Smooth muscle cell (in vitro differentiated cells): ENCODE results near the gene SIX6. TPM values are rescaled to one million over a fixed set of nuclear protein-coding genes. Genes with fewer than 3 reads are reported as not detected.

Experiments used
- DNase-seq: peaks from one replicate; lab custom pipeline; 2025; ENCODE audit not compliant: unreplicated experiment; lab: John Stamatoyannopoulos, UW
- H2AFZ ChIP-seq: fragments of 200-600 bp; sonication (generic); 2 replicates; pipeline ENCODE4 v1.6.0; 2016; ENCODE audit warnings: antibody characterized with exemption, low read depth, mild to moderate bottlenecking
- H3F3A ChIP-seq: fragments of 200-600 bp; sonication (generic); 2 replicates; pipeline ENCODE4 v1.6.0; 2017; ENCODE audit warnings: antibody characterized with exemption, low read depth
- H3K27ac ChIP-seq: fragments of 200-600 bp; sonication (generic); 2 replicates; pipeline ENCODE4 v1.5.1; 2016; ENCODE audit warnings: low read depth, mild to moderate bottlenecking
- H3K27me3 ChIP-seq: fragments of 200-600 bp; sonication (generic); 2 replicates; pipeline ENCODE4 v1.6.1; 2016; ENCODE audit warnings: low read depth, mild to moderate bottlenecking
- H3K36me3 ChIP-seq: fragments of 200-600 bp; sonication (generic); 2 replicates; pipeline ENCODE4 v1.5.1; 2016; ENCODE audit warnings: low read depth
- H3K4me1 ChIP-seq: fragments of 200-600 bp; sonication (generic); 2 replicates; pipeline ENCODE4 v1.5.1; 2016; ENCODE audit warnings: low read depth
- H3K4me2 ChIP-seq: fragments of 200-600 bp; sonication (generic); 2 replicates; pipeline ENCODE4 v1.6.0; 2016; ENCODE audit warnings: mild to moderate bottlenecking
- H3K4me3 ChIP-seq: fragments of 200-600 bp; sonication (generic); 2 replicates; pipeline ENCODE4 v1.5.1; 2016; ENCODE audit warnings: mild to moderate bottlenecking
- H3K79me2 ChIP-seq: fragments of 200-600 bp; sonication (generic); 2 replicates; pipeline ENCODE4 v1.6.0; 2016; ENCODE audit warnings: low read depth, mild to moderate bottlenecking
- H3K9ac ChIP-seq: fragments of 200-600 bp; sonication (generic); 2 replicates; pipeline ENCODE4 v1.6.0; 2016; ENCODE audit warnings: low read depth
- H3K9me3 ChIP-seq: fragments of 200-600 bp; sonication (generic); replicated peaks from 2 replicates; pipeline ENCODE4 v1.5.1; 2016; ENCODE audit warnings: low read depth
- H4K20me1 ChIP-seq: fragments of 200-600 bp; sonication (generic); 2 replicates; pipeline ENCODE4 v1.6.0; 2016; ENCODE audit warnings: low read depth
- WGBS: methylation state at CpG from one replicate; pipeline ENCODE4 v1.1.7; 2016; ENCODE audit warnings: low lambda C conversion rate; 5-methylcytosine and 5-hydroxymethylcytosine counted together
- polyA plus RNA-seq: library from polyadenylated mRNA; unstranded; fragments of >200 nt; fragmentation: Nextera tagmentation; extraction: Ambion mirVana; gene quantifications from 2 replicates; pipeline ENCODE4 v1.2.1, GENCODE V29; 2016
- total RNA-seq: library from RNA; depleted of rRNA; stranded (reverse); fragments of >200 nt; gene quantifications from 2 replicates; pipeline ENCODE4 v1.2.3, GENCODE V29; 2014
- TF ChIP-seq, protein P1 (sequence below): fragments of 200-600 bp; sonication (generic); IDR thresholded peaks from 2 replicates; pipeline ENCODE4 v1.5.1; 2017; ENCODE audit warnings: borderline replicate concordance, mild to moderate bottlenecking, antibody characterized with exemption; ENCODE audit not compliant: insufficient read depth, poor library complexity, severe bottlenecking

SIX6 gene
- total and polyA plus RNA-seq, 2 experiments from 2014 or later: not detected

DNA sequence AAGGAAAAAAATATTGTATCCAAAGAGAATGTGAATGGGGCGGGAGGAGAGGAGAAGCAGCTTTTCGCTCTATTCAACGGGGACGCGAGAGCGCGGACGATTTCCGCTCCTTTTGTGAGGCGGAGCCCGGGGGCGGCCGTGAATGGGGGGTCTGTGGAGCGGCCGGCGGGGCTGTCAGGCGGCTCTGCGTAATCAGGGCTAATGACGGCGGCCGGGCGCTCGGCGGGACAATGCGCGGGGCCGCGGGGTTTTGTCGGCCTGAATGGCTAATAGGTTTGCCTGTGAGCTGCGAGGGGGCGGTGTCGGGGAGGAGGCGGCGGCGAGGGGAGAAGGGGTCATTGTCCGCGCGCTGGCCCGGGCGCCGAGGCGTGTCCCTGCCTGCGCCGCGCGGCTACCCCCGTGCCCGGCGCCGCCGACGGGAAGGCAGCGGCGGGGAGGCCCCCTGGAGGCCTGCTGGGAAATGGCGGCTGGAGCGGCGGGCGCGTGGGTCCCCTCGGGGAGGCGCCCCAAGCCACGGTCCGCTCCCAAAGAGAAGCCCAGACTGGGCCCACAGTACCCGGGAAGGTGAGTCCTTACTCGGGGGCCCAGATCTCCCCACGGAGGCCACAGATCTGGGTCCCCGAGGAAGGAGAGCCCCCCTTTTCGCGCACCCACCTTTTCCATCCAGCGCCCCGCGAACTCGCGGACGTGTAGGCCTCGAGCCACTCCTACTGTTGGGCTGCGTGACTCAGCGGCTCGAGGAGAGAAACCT is 6.0 kb downstream of the SIX6 start:
- Histone ChIP-seq H4K20me1 (no peaks in the 10 kb centered on the region), H3K9ac (no peak overlapping the region), H3K4me3 (peak overlapping the region; percentile 57), H3K79me2 (no peaks in the 10 kb centered on the region), H2AFZ (peak overlapping the region; percentile 94), H3K9me3 (no peaks in the 10 kb centered on the region), H3K4me1 (peaks cover 26% of the 10 kb centered on the region), H3K36me3 (no peaks in the 10 kb centered on the region), H3K4me2 (peak overlapping the region; percentile 93), H3K27ac (no peak overlapping the region), H3K27me3 (peaks cover 100% of the 10 kb centered on the region), H3F3A (no peaks in the 10 kb centered on the region)
- no peak for DNase-seq
- TF ChIP-seq, protein P1, sequence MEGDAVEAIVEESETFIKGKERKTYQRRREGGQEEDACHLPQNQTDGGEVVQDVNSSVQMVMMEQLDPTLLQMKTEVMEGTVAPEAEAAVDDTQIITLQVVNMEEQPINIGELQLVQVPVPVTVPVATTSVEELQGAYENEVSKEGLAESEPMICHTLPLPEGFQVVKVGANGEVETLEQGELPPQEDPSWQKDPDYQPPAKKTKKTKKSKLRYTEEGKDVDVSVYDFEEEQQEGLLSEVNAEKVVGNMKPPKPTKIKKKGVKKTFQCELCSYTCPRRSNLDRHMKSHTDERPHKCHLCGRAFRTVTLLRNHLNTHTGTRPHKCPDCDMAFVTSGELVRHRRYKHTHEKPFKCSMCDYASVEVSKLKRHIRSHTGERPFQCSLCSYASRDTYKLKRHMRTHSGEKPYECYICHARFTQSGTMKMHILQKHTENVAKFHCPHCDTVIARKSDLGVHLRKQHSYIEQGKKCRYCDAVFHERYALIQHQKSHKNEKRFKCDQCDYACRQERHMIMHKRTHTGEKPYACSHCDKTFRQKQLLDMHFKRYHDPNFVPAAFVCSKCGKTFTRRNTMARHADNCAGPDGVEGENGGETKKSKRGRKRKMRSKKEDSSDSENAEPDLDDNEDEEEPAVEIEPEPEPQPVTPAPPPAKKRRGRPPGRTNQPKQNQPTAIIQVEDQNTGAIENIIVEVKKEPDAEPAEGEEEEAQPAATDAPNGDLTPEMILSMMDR: peak; percentile 46
- under 1% methylated on average over 70 of the region's 79 CpGs for WGBS

DNA sequence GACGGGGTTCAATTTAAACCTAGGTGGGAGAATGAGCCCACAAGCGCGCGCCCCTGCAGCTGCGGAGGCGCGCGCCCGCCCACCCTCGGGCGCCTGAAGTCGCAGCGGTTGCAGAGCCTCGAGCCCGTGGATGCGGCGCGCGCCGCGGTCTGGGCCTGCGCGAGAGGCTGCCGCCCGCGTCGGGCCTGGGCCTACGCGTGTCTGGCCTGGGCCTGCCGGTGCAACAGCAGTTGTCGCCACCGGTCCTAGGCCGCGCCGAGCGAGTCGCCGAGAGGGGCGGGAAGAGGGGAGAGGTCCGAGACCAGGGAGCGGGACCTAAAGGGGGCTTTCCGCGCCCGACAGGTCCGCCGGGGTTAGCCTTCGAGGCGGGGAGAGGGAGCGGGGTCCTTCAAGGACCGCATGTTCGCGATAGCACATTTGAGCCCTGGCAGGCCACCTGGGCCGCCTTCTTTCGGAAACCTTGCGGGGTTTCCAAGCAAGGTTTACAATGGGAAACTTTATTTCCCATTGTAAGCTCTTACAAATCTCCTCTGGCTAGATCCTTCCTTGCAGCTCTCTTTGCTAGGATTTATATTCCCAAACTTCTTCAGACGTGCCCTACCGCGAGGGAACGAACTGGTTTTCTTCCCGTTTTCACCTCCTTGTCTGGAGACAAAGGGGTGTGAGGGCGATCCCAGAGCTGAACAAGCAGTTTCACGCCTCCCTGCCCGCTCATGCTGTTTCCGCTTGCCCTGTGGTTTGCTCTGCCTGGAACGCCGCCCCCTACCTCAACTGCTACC is 6.8 kb downstream of the SIX6 start:
- Histone ChIP-seq H2AFZ (peak overlapping the region; percentile 94), H3K79me2 (no peaks in the 10 kb centered on the region), H4K20me1 (no peaks in the 10 kb centered on the region), H3K4me2 (peak overlapping the region; percentile 93), H3K27ac (no peak overlapping the region), H3K9me3 (no peaks in the 10 kb centered on the region), H3K36me3 (no peaks in the 10 kb centered on the region), H3F3A (no peaks in the 10 kb centered on the region), H3K4me1 (peaks cover 26% of the 10 kb centered on the region), H3K9ac (no peak overlapping the region), H3K27me3 (peaks cover 100% of the 10 kb centered on the region), H3K4me3 (peak overlapping the region; percentile 57)
- 10% methylated on average over 63 of the region's 66 CpGs for WGBS
- no peak for DNase-seq
- TF ChIP-seq, protein P1: no peak

DNA sequence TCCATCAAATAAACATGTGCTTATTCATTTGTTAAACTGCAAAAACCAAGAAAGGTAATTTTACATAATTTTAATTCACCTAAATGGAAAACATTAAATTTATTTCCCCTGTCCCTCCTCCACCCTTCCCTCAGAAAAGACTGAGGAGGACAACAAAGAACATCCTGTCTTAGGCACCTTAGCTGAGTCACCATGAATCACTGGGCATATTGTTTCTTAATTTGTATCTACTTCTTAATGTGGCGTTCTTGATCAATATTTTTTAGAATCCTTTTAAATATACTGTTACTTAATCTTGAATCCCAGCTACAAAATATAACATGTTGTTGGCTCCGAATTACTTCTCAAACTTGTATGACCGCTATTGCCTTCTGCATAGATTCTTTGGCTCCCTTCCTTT is 23.5 kb downstream of the SIX6 start:
- no peaks in the 10 kb centered on the region for H3K9me3 ChIP-seq
- TF ChIP-seq, protein P1: no peak
- H3K36me3 ChIP-seq: no peaks in the 10 kb centered on the region
- H2AFZ ChIP-seq: no peak overlapping the region
- no peak overlapping the region for H3K4me3 ChIP-seq
- H3F3A ChIP-seq: no peaks in the 10 kb centered on the region
- H3K9ac ChIP-seq: no peak overlapping the region
- H4K20me1 ChIP-seq: no peaks in the 10 kb centered on the region
- no peak overlapping the region for H3K4me2 ChIP-seq
- H3K27me3 ChIP-seq: no peaks in the 10 kb centered on the region
- H3K27ac ChIP-seq: no peak overlapping the region
- 63% methylated on average over 3 of the region's 3 CpGs for WGBS
- DNase-seq: no peak
- H3K4me1 ChIP-seq: no peaks in the 10 kb centered on the region
- H3K79me2 ChIP-seq: no peaks in the 10 kb centered on the region
